Measurements from ENCODE around the gene NAALADL1.
A peak's percentile ranks its signal among the peaks of the same experiment; 100 is the strongest.

Gene NAALADL1, protein sequence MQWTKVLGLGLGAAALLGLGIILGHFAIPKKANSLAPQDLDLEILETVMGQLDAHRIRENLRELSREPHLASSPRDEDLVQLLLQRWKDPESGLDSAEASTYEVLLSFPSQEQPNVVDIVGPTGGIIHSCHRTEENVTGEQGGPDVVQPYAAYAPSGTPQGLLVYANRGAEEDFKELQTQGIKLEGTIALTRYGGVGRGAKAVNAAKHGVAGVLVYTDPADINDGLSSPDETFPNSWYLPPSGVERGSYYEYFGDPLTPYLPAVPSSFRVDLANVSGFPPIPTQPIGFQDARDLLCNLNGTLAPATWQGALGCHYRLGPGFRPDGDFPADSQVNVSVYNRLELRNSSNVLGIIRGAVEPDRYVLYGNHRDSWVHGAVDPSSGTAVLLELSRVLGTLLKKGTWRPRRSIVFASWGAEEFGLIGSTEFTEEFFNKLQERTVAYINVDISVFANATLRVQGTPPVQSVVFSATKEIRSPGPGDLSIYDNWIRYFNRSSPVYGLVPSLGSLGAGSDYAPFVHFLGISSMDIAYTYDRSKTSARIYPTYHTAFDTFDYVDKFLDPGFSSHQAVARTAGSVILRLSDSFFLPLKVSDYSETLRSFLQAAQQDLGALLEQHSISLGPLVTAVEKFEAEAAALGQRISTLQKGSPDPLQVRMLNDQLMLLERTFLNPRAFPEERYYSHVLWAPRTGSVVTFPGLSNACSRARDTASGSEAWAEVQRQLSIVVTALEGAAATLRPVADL

DNA sequence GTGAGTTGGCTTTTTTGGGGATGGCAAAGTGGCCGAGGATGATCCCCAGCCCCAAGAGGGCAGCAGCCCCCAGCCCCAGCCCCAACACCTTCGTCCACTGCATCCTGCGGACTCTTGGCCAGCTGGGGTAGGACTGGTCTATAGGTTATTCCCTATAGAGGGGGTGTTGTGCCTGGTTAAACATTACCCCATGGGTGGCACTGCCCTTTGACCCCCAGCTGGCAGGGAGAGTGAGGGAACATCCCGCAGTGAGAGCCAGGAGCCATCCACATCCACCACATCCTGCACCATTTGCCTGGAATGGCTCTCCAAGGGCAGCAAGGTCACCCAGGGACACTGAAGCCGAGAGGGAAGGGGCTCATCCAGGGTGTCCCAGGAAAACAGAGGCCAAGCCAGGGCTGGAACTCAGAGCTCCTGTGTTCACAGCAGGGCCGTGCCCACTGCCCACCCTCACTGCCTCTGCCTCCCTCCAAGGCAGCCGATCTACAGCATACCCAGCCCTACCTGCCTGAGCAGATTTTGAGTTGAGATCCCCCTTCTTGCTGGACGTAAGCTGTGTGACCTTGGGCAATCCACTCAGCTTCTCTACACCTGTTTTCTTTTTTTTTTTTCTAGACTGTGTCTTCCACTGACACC, at the start of gene NAALADL1:
TSS of gene NAALADL1 (minus strand) at position 135 of the 636 bp plus-strand sequence. CDS start at position 103, 32 bp downstream.
- no peak for DNase-seq

DNA sequence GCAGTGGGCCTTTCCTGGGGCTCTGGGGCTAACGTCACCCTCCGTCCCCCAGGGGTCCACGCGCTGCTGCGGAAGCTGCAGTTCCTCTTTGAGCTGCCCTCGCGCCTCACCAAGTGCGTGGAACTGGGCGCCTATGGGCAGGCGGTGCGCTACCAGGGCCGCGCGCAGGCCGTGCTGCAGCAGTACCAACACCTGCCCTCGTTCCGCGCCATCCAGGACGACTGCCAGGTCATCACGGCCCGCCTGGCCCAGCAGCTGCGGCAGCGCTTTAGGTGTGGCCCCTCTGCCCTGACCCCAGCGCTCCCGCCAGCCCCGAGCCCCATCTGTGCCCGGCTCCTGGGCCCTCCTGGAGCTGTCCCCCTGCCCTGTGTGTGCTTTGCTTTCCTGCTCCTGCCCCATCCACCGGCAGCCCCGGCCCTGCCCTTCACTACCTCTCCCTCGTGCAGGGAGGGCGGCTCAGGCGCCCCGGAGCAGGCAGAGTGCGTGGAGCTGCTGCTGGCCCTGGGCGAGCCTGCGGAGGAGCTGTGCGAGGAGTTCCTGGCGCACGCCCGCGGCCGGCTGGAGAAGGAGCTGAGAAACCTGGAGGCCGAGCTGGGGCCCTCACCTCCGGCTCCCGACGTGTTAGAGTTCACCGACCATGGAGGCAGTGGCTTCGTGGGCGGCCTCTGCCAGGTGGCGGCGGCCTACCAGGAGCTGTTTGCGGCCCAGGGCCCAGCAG, 49.6 kb upstream of the NAALADL1 start:
- no peak for DNase-seq

DNA sequence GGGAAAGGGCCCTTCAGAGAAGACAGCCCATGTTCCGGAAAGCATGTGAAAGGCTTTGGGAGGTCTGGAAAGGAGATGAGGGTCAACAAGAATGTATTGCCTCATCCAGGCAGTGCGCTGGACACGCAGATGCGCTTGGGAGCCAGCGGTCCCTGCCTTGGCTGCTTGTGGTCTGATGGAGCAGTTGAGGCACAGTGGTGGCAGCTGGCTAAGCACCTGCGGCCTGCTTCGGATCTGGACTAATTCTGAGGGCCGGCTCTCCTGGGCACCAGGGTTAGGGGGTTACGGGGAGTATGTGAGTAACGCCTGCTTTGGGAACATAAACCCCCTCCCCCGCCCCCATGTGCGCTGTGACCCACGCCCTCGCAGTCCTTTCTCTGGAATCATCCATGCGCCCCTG, 48.7 kb upstream of the NAALADL1 start:
- DNase-seq, result no peak

DNA sequence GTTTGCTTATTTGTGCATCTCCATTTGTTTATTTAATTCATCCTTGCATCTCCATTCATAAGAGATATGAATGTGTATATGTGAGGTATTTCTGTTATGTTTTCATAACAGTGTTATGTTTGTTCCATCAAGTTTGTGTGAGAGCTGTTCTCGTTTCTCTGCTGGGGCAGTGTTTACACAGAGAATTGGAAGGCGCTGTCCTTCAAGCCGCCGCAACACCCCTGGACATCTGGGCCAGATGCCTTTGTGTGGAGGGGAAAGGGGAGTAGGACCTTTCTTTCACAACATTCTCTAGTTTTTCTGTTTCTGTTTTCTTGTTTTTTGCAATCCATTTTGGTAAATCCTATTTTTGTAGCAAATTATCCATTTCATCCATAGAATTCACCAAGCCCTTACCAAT, 46.3 kb upstream of the NAALADL1 start:
- DNase-seq, result no peak

DNA sequence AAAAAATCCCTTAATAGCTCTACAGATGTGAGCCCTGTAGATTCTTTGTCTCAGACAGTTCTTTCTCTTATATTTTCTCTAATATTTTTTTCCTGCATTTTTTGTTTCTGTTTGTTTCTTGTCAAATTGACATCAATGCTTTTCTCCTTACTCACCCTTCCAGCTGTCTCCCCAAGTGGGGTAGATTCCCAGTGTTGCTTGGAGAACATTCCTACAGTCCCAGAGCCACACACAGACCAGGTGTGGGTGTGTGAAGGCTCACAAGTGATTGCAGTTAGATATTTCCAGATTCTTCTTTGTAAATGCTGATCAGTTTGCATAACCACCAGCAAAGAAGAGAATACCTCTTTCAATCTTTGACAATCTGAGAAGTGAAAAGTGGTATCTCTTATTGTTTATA, 45.1 kb upstream of the NAALADL1 start:
- DNase-seq, result no peak

DNA sequence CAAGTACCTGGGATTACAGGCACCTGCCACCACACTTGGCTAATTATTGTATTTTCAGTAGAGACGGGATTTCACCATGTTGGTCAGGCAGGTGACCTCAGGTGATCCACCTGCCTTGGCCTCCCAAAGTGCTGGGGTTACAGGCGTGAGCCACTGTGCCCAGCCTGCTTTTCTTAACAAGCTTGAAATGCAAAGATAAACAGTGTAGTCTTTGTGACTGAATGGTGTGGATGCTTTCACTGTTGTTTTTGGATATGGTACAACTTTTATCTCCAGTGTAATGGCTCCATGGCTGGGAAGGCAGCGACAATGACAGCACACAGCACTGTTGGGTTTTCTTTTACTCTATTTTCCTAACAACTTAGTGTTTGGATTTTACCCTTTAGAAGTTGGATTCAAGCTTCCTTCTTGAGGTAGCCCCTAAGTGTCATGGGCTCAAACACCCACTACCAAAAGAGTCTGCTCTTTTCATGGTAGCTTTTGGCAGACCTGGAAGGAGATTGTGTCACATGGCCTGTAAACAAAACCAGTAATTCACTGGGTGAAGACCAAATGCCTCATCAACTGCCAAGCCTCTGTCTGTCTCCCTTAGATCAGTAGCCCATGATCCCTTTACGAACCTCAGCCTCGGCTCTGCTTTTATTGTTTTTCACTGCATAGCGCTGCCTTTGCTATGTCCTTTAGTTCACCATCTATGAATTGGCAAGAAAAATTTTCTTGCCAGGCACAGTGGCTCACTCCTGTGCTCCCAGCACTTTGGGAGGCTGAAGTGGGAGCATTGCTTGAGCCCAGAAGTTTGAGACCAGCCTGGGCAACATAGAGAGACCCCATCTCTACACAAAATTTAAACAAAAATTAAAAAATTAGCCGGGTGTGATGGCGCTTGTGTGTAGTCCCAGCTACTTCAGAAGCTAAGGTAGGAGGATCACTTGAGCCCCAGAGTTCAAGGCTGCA, 44.1 kb upstream of the NAALADL1 start:
- DNase-seq, result no peak

DNA sequence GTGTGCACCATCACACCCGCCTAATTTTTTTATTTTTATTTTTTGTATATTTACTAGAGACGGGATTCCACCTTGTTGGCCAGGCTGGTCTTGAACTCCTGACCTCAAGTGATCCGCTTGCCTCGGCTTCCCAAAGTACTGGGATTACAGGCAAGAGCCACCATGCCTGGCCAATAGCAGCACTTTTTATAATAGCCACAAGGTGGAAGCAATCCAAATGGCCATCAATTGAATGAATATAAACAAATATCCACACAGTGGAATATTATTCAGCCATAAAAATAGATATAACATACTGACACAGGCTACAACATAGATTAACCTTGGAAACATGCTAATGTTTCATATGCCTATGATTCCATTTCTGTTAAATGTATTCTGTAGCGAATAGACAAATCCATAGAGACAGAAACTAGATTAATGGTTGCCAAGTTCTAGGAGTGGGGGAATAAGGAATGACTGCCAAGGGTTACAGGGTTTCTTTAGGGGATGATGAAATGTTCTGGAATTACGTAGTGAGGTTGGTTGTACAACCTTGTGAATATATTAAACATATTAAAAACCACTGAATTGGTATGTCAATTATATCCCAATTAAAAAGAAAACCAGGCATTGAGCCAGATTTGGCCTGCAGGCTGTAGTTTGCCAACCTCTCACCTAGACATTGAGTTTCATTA, 42.5 kb upstream of the NAALADL1 start:
- DNase-seq, result no peak

DNA sequence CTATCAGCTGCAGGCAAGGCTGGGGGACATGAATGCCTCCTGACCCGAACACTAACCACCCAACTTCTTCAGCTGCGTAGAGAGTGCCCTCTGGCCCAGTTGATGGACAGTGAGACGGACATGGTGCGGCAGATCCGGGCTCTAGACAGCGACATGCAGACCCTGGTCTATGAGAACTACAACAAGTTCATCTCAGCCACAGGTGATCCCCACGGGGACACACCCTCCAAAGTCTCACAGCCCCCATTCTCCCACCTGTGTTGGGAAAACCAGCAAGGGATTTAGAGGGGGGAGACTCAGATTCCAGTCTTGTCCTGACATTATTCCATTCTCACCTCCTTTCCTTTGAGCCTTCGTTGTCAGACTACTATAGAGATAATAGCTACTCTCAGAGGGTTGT, 38.6 kb upstream of the NAALADL1 start:
- no peak for DNase-seq

DNA sequence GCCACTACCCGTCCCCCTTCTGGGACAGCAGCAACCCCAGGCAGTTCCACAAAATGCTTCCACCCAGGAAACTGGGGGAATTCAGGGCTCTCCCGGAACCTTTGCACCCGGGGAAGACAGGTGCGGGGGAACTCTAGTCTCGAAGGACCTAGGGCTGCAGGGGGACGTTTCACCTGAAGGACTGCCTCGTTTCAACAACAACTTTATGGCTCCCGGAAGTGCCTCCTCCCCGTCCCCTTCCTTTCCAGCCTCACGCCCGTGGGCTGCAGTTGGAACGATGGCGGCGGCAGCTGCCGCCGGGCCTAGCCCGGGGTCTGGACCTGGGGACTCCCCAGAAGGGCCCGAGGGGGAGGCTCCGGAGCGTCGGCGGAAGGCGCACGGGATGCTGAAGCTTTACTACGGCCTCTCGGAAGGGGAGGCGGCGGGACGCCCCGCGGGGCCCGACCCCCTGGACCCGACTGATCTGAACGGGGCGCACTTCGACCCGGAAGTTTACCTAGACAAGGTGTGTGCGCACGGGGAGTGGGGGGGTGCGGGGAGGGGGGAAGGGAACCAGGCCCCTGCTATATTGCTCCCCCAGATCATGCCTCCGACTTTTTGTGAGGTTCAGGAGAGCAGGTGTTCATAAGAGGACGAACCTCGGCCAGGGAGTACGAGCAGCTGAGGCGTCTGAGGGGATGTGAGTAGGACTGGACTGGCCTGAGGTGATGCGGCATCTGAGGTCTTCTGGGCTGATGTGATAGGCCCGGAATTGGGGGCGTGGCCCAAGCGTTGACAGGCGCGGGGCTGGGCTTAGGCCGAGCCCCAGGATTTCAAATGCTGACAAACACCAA, 37.8 kb upstream of the NAALADL1 start, which contains the start of gene VPS51:
TSS of gene VPS51 (plus strand) at position 241 of the 833 bp plus-strand sequence. CDS start at position 278, 37 bp downstream.
- DNase-seq, result peak; percentile 77

DNA sequence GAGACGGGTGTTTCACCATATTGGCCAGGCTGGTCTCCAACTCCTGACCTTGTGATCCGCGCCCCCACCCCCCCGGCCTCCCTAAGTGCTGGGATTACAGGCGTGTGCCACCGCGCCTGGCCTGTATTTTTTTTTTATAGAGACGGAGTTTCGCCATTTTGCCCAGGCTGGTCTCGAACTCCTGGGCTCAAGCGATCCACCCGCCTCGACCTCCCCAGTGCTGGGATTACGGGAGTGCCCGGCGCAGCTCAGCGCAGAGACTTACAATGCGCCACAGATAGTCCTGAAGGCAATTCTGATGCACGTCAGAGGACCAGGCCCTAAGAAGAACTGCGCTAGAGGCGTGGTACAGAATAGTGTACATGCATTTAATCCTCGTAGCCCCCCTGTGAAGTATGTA, 37.1 kb upstream of the NAALADL1 start:
- DNase-seq, result no peak

DNA sequence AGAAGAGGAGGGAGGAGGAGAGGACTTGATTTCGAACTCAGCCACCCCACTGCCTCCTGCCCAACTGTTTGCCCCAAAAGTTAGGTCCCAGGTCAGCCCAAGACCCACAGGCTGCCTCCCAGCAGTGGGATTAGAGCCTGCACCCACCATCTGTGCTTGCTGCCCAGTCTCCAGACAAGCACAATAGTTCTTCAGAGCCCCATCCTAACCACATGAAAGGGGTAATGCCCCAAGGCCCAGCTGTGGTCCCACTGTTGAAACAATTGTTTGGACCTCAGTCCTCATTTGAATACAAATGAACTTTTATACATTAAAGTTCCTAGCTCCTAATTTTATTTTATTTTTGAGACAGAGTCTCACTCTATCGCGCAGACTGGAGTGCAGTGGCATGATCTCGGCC, 32.3 kb upstream of the NAALADL1 start:
- no peak for DNase-seq

DNA sequence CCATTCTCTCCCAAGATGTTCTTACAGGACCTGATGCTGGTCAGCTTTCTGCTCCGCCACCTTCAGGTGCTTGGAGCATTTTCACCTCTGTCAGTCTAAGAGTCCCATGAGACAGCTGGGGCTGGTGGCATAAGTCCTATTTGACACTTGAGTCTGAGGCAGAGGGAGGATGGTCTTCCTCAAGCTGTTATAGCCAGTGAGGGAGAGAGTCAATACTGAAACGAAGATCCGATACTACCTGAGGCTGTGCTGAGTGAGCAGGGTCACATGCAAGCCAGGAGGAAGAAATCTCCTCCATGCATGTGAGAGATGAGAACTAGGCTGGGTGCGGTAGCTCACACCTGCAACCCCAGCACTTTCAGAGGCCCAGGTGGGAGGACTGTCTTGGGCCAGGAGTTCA, 31.3 kb upstream of the NAALADL1 start:
- no peak for DNase-seq

DNA sequence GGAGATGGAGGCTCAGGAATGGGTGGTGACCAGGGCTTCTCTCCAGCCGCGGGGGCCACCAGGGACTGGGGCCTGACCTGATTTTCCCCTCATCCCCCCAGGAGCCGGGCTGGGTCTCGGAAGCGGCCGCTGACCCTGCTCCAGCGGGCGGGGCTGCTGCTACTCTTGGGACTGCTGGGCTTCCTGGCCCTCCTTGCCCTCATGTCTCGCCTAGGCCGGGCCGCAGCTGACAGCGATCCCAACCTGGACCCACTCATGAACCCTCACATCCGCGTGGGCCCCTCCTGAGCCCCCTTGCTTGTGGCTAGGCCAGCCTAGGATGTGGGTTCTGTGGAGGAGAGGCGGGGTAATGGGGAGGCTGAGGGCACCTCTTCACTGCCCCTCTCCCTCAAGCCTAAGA, 29.5 kb upstream of the NAALADL1 start:
- no peak for DNase-seq

DNA sequence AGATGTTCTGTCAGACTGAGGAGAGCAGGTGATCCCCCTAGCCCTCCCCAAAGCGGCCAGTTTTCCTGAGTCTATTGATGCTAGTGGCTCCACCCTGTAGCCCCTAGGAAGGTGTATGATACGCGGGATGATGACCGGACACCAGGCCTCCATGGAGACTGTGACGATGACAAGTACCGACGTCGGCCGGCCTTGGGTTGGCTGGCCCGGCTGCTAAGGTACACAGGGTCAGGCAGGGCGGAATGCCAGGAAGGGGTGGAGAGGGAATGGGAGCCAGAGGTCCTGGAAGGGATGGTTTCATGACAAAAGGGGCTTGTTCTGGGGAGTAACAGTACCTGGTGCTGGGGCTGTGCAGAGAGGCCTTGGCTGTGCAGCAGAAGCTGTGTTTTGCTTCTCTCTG, 28.9 kb upstream of the NAALADL1 start:
- no peak for DNase-seq

DNA sequence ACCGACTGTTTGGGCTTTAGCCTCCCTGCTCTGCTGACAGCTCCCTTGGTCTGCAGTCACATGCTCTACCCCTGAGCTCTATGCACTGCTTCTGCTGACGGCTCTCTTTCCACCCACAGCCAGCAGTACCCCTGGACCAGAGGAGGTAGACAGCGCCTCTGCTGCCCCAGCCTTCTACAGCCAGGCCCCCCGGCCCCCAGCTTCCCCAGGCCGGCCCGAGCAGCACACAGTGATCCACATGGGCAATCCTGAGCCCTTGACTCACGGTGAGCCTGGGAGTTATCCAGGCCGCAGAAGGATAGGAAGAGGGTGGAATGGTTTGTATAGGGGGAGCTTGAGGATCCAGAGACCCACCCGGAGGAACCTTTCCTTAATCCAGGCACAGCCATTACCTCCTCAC, 28.5 kb upstream of the NAALADL1 start:
- DNase-seq, result no peak

DNA sequence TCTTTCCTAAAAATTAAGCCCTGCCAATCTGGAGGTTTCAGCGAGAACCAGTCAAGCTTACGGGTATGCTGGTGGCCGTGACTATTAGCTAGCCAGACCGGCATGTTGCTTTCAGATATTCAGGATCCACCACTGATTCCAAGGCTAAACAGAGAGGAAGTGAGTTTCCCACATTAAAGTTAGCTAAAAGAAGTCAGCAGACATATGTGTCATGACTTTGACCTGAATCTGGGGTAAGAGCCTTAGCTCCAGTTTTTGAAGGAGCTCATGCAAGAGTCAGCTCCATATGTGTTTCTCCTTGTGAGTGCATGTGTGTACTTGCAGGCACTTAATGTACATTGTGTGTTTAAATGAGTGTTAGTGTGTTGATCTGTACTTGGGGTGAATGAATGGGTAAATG, 27.1 kb upstream of the NAALADL1 start:
- no peak for DNase-seq

DNA sequence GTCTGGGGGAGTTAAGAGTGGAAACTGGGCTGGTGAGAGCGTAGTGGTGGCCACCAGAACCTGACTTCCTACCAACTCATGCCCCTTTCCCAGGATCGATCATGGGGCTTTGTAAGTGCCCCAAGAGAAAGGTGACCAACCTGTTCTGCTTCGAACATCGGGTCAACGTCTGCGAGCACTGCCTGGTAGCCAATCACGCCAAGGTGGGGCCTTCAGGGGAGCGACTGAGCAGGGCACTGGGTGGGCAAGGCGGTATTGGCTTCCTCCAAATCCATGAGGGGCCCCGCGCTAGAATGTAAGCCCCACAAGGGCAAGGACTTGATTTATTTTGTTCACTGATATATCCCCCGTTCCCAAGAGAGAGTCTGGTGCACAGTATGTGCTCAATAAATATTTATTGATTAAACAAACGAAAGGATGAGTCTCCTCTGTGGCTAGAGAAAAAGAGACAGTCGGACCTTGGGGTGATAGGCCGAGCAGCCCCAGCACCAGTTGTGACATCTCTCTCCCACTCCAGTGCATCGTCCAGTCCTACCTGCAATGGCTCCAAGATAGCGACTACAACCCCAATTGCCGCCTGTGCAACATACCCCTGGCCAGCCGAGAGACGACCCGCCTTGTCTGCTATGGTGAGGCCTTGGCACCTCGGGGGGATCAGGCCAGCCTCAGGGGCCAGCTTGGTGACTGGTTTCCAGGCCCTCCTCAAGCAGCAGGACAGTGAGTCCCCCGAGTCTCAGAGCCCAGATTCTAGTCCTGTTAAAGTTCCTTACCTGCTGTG, 26.4 kb upstream of the NAALADL1 start:
- no peak for DNase-seq

DNA sequence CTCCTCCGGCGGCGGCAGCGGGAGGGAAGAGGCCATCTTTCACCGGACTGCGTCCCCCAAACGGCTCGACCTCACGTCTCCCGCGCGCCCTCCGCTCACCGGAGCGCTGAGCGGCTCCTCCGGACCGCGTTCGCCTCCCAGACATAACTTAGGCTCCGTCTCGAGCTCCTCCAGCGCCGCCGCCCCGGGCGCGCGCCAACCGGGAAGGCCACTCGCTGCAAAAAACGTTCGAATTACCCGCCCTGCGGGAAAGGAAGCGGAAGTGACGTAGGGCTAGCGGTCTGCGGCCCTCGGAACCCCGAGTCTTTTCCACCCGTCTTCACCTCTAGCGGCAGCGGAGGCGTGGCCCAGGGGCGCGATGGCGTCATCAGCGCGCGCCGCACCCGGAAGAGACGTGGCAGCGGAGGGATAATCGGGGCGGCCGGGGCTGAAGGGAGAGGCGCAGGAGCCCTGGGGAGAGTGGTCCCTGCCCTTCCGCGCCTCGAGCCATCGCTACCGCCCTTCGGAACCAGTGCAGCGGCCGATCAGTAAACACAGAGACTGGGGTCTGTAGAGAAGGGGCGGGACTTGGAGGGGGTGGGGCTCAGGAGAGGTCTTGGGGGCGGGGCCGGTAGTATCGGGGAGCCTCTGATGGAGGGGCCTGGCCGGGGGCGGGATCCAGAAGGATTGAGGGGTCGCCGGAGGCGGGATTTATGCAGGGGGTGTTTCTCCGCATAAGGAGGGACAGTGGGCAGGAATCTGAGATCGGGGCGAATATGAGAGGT, 25.7 kb upstream of the NAALADL1 start, which contains the start of the genes CDCA5 and ZFPL1:
TSS of gene CDCA5 (minus strand) at position 207 of the 764 bp plus-strand sequence. CDS start at position 145, 62 bp downstream.
TSS of gene ZFPL1 (plus strand) at position 389 of the 764 bp plus-strand sequence. CDS start 477 bp downstream, outside the sequence.
- DNase-seq, result peak; percentile 89
